Limb (tissue), 2 donors: ENCODE measurements around the gene GYPC.
"Not testable (repeated sequence)": the region's sequence is repeated elsewhere in the genome, so short reads cannot be mapped to it uniquely, and the experiment has no call there.

ENCODE experiments used
- DNase-seq, 2 donors: peaks; one replicate each; pipeline ENCODE4 v3.0.0-alpha.2; 2016; ENCODE audit errors: extremely low spot score in 2 of 2

GYPC gene

DNA sequence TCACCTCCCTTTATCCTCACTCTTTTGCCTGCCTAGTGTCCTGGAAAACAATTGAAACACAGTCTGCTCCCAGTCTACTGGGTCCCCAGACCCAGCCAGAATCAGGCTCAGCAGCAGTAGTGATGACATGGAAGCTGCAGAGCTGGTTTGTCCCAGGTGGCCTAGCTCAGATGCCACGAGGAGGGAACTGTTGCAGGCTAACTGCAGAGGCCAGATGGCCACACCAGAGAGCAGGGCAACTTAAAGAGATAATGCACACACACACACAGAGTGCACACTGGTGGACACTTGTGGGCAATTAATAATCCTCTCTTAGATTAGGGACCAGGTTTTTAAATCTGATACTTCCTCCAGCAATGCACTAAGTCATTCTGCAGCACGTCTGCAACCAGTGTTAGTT is 42.4 kb downstream of the GYPC start:
- no peak for DNase-seq

DNA sequence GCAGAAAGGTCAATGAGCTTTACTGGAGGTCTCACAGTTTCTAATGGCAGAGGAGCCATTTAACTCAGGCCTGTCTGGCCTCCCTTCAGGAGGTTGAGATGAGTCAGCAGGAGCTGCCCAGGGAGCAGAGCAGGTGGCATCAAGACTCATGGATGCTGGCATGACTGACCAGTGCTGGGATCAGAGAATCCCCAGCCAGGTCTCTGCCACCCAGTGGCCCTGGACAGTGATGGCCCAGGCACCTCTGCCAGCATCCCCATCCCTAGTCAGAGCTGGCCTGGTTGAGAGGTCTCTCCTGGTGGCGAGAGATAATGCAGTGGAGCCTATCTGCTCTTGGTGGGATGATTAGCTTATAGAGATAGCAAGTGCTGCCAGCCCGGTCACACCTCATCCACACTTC is 43.1 kb downstream of the GYPC start:
- no peak for DNase-seq

DNA sequence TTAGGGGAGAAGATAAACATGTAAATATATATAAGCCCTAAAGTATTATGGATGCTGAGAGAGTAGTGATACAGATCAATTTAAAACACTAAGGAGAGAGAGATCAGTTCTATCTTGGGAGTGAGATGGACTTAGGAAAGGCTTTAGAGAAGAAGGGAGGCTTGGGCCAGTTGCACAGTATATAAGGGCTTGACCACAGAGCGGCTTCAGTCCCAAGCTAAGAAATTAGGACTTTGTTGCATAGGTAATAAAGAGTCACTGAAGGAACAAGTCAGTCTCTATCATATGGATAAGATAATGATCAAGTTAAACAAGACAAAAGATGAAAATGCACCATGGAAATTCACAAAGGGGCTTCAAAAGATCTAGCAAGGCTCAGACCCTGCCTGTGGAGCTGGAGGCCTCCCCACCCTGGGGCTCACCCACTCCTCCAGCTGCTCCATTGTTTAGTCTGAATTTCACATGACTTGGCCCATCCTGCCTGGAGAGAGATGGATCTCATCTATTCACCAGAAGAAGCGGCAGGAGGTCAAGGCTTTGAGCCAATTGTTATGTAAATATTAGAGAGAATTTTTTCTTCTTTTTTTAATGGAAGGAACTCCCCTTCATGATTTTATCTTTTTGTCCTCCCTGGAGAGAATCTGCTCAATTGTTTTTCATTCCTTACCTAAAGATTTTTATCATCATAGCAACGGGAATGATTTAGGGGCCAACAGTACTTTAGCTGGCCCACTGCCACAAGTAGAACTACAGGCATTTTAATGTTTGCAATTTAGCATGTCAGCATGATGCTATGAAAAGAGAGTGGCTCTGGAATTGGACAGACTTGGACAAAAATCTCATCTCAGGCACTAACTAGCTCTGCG is 44.0 kb downstream of the GYPC start:
- peak in 1 of 2 donors; percentile 82 for DNase-seq

DNA sequence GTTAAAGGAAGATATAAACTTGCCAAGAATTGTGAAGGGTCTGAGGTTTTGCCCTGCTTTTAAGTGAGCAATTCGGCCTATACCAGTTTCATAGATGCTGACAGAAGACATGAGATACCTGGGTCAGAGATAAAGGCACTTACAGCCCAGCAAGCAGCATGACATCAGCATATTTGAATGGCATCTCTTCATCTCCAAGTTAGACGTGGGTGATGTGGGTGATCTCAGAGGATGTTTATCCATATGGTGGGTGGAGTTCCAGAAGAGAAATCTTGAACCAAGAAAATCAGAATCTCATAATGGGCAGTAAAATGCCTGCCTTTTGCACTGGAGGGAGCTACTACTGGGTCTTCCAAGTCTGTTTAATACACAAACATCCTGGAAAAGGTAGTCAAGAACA is 44.7 kb downstream of the GYPC start:
- DNase-seq = no peak

DNA sequence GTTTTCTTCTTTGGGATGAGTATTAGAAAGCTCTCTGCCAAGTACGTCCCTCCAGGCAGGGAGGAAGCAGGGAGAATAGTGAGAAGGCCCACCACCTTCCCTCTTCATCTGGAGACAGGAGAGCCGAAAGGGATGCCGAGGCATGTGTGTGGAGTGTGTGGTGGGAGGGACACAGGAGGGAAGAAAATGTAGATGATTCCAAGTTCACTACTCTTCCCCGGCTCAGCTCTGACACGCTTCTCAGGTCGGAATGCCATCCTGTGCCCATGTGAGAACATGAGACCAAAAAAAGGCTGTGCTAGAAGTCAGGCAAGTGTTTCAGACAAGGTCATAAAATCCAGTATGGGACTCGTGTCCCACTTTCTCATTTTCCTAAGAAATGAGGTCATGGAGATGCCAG is 47.4 kb downstream of the GYPC start:
- DNase-seq = peak in 1 of 2 donors; percentile 13

DNA sequence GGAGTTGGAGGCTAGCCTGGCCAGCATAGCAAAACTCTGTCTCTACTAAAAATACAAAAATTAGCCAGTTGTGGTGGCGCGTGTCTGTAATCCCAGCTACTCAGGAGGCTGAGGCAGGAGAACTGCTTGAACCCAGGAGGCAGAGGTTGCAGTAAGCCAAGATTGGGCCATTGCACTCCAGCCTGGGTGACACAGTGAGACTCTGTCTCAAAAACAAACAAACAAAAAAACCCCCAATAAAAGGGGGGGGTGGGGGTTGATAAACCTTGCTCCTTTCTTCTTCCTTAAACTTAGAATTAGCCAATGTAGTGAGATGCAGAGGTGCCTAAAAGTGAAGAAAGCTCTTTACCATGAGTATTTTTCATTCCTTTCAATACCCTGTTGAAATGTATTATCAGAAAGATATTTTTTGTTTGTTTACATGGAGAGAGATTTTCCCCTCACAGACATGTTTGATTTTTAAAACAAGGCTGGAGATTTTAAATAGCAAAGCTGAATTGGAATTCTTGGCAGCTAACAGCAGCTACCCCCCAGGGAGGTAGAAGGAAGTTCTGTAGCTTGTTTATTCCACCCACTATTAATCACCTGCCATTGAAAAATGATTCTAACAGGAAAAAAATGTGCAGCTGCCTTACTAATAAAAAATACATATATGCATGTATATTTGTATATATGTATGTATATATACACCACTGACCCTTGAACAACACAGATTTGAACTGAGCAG is 48.6 kb downstream of the GYPC start:
- peak; percentile 19 to 58 for DNase-seq

DNA sequence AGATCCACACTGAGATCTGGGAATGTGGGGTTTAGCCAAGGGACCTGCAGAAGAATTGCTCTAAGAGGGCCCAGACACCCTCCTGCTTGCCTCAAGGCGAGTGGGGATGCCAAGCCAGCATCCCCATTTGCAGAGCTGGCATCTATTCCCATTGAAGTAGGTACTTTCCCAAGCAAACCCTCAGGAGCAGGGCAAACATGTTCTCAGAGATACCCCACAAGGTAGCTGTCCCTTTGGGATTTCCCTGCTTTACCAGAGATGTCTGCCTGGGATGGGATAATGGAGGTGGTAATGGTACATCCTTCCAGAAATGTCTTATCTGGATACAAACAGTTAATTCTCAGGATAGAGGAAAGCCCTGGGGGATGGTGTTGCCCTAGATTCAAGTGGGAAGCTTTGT is 51.2 kb downstream of the GYPC start:
- peak in 1 of 2 donors; percentile 4 for DNase-seq

DNA sequence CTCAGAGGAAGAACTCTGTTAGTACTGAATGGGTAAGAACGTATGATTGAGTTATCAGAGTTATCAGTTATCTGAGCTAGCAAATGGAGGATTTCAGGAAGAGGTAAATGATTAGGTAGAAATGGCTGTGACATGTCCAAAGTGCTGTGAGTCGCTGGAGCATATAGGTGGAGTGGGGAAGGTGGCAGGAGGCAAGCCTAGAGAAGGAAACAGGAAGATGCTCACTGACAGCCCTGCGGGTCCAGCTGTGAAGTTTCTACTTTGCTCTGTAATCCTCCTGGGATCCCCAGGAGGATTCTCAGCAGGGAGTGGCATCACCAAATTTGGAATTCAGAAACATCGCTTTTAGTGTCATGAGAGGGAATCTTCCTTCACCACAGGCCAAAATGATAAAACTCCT is 52.0 kb downstream of the GYPC start:
- no peak for DNase-seq

DNA sequence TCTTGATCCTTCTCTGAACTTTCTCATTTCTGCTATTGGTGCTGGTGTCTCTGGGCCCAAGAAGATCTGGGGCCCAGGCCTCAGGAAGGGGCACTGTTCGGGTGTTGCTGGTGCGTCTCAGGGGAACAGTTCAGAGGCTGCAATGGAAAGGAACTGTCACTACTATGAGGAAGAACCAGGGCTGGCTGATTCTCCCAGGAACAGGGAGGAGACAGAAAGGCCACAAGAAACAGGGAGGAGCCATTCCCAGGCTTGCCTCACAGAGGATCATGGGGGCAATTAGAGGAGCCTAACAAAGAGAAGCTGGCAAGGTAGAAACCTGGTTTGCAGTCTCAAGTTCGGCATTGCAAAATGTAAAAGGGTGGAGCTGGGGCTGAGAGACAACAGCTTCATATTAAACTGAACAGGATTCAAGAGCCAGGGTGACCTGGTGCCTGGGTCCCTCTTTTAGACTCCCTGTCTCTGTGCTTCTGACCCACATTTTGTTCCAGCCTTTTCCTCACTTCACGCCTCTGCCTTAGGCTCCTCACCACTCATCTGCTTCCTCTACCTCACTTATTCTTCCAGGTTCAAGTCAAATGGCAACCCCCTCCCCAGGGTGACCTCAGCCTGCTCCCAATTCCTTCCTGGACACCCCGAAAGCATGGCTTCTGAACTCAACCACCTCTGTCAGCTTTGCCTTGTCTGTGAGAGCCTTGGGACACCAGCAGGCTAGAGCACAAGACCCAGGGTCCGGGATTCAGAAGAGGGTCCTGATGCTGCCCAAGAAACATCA is 58.4 kb downstream of the GYPC start:
- DNase-seq = peak in 1 of 2 donors; percentile 6

DNA sequence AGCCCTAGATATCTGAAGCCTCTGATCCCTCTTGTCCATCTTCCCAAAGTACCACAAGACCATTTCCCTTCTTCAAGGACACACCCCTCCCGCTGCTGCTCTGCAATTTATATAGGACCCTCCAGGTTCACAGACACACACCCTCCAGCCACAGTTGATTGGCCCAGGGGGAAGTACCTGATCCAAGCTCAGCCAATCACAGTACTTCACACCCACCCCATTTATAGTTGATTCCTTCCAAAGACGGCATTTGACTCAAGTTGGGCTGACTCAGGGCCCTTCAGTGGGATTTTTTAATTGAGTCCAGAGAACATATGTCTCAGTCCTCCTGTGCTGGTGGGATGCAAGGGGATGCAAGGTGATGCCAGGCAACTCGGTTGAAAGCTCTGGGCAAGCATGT is 59.2 kb downstream of the GYPC start:
- peak in 1 of 2 donors; percentile 5 for DNase-seq

DNA sequence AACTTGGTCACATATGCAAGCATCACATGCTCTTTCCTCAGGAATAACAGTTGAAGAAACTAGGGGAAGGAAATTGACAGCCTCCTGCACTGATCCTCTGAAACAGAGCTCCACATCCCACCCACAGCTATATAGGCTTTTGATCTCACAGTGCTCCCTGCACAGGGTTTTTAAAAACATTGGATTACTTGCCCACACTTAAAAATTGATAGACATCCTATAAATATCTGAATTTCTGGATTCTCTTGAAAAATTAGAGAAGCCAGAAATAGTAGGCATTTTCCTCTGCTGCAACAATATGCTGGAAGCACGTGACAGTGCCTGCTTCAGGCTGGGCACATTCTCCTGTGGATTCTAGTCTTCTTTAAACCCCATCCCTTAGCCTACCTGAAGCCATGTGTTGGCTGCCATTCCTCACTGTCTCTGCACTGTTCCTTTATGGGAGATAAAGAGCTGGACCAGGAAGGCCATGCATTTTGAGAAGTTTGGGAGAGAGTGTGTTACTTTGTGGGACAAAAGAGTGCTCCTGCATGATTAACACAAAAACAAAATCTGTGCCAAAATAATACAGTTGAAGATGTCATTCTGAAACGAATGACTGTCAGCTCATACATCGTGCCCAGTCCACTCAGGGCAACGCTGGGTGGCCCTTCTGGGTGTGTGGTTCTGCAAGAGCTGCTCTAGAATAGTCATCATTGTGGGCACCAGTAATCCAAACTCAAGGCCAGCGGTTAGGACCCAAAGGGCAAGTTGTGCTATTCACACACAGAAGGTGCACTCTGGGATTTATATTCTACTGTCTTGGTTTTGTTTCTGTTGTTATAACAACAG is 59.8 kb downstream of the GYPC start:
- DNase-seq = peak in 1 of 2 donors; percentile 10

DNA sequence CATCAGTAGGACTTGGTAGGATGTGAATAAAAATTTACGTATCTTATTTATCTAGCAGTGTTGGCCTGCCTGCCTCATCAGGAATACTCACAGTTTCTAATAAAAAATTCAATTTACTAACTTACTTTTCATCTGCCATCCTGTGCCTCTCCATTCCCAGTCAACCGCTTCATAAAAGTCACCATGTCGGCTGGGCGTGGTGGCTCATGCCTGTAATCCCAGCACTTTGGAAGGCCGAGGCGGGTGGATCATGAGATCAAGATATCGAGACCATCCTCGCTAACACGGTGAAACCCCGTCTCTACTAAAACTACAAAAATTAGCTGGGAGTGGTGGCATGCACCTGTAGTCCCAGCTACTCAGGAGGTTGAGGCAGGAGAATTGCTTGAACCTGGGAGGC is 61.3 kb downstream of the GYPC start:
- DNase-seq = not testable (repeated sequence)

DNA sequence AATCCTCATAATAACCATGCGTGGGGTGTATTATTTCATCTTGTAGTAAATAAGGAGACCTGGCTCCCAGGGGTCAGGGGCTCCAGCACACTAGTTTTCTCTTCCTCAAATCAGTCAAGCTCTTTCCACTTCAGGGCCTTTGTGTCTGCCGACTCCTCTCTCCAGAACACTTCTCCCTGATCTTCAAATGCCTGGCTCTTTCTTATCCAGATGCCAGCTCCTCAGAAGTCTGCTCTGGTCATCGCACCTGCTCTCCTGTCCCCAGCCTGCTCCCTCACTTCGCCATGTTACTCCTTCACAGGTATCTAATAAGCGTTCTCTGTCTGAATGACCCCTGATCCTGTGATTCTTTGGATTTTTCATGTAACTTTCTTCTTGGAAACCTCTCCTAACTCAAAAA is 62.0 kb downstream of the GYPC start:
- DNase-seq = peak in 1 of 2 donors; percentile 1

DNA sequence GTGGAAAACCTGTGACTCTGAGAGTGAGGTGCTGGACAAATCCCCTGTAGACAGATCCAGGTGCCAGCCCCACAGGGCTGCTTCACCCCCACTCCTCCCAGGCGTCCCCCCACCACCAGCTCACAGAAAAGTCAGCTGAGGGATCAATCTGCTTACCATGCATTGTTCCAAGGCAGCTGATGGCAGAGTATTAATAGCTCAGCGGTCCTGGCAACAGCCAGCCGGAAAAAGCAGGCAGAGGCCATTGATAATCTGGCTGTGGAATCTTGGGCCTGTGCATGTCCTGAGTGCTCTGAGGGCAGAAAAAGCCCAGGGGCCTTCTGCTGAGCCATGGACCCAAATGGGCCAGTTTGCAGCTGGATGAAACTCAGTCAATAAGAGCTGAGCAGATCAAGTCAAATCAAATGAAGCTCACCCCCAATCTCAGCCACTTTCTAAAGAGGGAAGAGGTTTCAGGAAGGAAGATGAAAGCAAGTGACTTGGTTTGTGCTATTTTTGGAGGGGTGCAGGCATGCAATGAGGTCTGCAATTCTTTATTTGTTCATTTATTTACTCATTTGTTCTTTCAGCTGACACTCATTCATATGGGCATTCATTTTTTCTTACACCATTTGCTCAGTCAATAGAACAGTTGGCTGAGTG is 63.4 kb downstream of the GYPC start:
- no peak for DNase-seq

DNA sequence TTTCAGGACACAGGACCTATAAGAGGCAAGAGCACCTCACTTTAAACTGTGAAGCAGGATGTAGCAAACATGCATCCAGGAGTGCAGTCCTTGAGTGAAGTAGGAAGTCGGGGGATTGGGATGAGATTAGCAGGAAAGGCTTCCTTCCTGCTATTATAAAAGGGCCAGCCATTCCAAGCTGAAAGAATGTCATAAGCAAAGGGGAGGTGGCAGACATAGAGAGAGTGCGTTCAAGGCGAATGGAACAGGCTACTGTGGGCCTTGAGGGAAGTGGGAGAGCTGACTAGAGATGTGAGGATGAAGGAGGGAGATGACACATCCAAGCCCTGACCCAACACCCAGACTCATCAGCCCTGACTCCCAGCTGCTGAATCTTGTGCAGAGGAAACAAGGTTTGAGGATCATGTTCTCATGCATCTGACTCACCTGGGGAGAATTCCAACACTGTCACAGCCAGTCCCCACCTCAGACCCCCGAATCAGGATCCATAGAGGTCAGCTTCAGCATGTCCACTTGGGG is 63.9 kb downstream of the GYPC start:
- no peak for DNase-seq

DNA sequence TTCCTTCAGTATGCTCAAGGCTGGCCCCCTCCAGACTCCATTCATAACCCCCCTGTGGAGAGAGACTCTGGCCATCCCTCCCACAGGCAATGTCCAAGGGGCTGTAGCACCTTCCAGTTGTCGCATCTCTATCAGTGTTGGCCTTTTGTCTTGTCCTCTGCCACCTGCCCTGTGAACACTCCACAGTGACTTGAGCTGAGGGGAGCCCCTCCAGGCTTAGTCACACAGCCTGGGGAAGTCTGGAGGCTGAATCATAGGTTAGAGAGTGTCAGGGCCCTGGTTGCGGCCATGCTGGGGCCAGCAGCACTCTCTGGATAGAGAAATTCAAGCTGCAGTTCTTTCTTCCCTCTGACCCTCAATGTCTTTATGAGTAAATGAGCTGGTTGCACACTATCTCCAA is 64.7 kb downstream of the GYPC start:
- DNase-seq = no peak

DNA sequence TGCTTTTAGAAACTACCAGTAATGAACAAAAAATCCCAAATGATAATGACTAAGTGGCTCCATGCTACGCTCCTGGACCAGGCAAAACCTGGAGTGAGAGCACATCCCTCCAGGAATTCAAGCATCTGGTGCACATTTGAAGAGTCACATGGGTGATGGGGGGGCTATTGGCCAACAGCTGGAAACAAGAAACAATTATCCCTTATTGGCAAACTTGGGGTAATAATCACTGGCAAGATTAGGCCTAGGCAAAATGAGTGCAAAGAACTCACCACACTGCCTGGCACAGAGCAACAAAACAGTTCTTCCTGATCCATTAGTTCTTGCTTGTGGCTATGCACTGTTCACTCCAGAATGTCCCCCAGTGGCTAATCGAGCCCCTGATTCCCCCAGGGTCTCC is 66.1 kb downstream of the GYPC start:
- DNase-seq = no peak

DNA sequence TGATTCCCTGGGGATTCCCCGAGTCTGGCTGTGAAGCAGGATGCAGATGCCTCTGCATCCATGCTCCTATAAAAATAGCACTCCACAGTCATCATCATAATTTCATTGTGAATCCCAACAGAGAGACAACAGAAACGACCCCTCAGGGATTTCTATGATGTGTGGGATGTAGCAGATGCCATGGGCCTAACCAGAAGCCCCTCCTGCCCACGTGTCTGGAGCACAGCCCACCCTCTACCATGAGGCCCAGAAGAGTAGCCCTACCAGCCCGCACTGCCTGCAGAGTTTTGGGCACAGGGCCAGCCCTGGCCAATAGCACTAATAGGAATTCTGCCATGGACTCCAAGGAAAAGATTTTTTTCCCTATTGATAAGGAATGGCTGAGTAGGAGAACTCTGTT is 66.6 kb downstream of the GYPC start:
- DNase-seq = no peak

DNA sequence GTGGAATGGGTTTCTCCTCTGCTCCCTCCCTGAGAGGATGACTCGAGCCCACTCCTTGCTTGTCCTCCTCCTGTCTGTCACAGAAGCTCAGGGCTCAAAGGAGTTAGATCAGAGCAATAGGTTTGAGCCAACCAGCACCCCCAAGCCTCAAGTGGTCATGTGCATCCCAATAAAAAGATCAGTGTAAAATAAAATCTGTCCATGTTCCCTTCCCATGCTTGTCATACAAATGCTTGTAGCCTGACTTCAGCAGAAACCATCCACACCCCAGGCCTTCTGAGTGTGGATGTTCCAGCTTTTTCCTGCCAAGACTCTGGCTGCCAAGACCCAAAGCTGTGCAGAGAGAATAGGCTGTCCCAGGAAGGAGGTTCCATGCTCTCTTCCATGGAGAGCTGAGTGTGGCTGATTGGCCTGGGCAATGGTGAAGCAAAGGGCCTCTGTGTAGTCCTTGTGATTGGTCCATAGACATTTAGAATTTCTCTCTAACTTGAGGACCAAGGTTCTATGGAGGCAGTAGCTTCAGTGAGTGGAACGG is 67.4 kb downstream of the GYPC start:
- no peak for DNase-seq

DNA sequence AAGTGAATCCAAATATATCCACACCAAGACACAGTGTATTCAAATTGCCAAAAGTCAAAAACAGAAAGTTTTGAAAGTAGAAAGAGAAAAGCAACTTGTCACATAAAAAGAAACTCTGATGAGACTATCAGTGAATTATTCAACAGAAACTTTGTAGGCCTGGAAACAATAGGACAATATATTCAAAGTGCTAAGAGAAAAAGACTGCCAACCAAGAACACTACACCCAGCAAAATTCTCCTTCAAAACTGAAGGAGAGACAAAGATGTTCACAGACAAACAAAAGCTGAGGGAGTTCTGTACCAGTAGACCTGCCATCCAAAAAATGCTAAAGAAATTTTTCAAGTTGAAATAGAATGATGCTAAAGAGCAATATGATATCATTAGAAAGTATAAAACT is 69.6 kb downstream of the GYPC start:
- DNase-seq = no peak
